GM19035 (cell line): Measurements from ENCODE around the gene HBS1L.

Experiments used
- ATAC-seq: cut with Tn5 transposase; IDR thresholded peaks from one replicate; pipeline ENCODE4 v1.9.1; 2021; ENCODE audit not compliant: unreplicated experiment

HBS1L gene

DNA sequence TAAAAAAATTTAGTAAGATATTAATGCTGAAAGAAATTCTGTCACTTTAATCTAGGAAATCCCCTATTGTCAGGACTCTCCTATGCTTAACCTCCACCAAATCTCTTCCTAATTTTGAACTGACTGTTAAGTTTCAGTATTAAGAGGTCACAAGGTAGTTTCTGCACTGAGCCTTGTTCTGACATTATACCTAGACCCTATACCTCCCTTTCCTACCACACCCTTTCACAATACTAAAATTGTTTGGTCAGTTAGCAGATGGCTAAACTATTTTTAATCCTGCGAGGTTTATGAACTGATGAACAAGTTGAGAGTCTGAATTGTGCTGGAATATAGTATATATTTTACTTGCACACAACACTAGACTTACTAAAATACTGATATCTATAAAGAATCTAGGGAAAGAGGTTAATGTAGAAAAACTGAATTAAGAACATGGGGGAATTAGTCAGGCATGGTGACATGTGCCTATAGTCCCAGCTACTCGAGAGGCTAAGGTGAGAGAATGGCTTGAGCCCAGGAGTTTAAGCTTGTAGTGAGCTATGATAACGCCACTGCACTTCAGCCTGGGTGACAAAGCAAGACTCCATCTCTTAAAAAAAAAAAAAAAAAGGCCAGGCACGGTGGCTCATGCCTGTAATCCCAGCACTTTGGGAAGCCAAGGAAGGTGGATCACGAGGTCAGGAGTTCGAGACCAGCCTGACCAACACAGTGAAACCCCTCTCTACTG is 51.5 kb downstream of the HBS1L start:
- peak; percentile 99 for ATAC-seq

DNA sequence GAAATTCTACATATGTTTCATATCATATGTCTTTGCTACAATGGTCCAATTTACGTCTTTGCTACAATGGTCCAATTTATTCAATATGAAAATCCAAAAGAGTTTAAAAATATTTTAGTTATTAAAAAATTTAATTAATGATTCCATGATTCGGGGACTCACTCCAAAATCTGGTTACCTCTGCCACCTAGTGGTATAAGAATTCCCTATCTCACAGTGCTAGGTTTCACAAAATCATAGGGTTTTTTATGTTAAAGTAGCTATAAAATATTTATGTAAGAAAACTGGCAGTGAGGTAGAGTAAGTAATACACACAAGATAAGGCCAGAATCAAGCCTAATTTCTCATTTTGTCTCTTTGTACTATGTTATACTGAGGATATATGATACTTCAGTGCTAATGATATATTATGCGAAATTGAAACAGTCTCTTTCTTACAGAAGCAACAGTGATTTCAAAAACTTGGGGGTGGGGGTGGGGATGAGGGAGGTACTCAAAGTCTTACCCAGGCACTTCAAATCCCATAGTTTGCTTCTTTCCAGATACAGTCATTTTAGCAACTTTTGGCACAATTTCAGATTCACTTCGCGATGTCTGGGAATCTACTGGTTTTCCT is 52.3 kb downstream of the HBS1L start:
- no peak for ATAC-seq

DNA sequence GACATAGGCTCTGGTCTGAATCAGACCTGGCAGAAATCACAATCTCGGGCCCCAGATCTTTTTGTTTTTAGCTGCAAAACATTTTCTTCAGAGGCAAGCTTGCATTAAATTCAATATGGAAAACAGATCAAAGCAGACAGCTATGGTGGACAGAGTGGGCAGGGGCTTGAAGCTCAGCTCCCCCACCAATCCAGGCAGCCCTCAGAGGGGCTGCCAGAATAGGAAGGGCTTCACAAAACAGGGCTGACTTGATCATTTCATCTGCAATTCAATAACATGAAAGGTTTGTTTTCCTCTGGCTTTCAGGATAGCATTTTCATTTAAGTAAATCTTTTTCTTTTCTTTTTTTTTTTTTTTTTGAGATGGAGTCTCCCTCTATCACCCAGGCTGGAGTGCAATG is 55.5 kb downstream of the HBS1L start:
- ATAC-seq = no peak

DNA sequence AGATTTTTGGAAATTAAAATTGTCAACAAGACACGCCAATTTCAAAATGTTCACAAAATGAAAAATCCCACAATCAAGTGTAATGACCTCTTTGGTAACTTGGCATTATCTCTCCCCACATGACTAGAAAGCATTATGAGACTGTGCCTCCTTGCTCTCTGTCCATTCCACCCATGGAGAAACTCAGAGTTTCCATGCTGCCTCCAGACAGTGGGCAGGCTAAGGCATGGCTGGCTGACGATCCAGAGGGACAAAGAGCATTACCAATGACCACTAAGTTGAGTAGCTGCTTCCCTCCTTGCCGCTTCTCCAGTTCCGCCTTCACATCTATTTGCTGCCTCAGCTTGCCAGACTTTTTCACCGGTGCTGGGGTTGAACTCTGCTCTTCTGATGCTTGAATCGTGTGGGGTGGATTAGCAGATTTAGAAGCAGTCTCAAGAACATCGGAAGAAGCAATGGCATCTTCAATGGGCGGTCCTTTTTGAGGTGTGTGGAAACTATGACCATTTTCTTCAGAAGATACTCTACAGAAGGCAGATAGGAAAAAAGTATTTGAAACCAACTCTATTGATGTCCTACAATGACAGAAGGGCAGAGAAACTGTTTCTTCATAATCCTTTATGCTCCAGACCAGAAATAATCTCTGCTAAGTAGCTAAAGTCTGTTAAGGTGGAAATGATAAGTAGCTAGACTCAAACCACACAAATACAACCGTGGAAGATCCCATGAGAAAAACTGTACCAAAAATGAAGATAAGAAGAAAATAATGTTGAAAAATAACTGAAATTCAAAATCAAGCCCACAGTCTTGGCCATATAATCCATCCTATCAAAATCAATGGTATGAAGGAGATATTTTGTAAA is 57.3 kb downstream of the HBS1L start:
- no peak for ATAC-seq

DNA sequence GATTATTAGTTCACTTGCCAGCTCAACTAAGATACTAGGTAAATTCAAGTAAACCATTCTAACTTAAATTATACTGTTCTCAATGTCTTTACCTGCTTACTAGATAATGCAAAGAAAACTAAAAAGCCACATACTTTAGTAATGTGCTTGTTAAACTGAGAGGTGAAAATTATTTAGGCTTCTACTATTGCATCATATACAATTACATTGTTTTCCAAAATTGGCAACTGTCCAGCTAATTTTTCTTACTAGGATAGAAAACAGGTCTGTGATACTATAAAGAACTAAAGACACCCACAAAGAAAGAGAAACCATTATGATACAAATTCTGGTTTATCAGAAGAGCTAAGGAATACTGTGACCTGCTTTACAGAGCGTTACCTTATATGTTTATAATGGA is 59.1 kb downstream of the HBS1L start:
- no peak for ATAC-seq

DNA sequence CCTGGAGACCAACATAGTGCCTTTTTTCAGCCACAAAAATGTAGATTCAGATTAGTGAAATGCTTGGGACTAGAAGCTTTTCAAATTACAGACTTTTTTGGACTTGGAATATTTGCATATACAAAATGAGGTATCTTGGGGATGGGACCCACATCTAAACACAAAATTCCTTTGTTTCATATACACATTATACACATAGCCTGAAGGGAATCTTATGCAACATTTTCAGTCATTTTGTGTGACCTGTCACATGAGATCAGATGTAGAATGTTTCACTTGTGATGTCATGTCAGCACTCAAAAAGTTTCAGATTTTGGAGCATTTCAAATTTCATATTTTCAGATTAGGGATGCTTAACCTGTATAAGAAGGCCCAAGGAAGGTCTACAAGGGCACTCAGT is 60.2 kb downstream of the HBS1L start:
- ATAC-seq = no peak

DNA sequence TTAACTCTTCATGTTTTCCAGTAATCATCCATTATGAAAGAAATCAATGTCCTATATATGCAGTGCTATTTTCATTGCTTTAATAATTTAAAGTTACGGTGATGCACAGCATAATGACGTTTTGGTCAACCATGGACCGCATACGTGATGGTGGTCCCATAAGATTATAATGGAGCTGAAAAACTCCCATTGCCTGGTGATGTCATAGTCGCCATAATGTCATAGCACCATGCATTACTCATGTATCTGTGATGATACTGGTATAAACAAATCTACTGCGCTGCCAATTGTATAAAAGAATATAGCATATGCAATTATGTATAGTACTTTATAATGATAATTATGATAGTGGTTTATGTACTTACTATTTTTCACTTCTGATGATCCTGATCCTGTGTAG is 62.5 kb downstream of the HBS1L start:
- no peak for ATAC-seq

DNA sequence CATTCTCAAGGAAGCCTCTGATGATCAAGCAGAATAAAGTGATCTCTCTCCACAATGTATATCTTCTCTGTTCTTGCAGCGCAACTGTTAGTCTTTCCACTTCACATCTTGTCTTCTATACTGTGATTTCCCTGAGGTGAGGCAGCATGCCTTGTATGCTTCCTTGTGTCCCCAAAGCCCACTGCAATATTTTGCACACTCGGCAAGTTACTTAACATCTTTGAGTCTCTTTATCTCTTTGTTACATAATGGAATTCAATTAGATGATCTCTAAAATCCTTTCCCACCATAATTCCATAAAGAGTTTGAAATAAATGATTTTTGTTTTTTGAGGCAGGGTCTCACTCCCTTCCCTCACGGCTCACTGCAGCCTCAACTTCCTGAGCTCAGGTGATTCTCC is 64.4 kb downstream of the HBS1L start:
- no peak for ATAC-seq

DNA sequence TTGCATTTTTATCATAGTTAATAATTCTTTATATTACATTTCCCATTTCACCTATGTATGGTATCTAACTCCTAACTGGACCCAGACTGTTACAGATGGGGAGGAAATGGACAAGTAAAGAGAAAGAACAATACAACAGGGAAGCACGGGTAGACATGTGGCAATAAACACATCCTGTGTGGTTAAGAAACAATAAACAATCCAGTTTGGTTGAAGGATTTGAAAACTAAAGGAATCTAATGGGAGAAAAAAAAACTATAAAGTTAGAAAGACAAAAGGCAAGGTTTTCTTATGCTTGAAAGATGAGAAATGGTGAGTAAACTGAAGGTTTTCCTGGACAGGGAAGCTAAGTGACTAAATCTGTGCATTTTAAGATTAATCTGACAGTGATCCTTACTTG is 69.8 kb downstream of the HBS1L start:
- no peak for ATAC-seq

DNA sequence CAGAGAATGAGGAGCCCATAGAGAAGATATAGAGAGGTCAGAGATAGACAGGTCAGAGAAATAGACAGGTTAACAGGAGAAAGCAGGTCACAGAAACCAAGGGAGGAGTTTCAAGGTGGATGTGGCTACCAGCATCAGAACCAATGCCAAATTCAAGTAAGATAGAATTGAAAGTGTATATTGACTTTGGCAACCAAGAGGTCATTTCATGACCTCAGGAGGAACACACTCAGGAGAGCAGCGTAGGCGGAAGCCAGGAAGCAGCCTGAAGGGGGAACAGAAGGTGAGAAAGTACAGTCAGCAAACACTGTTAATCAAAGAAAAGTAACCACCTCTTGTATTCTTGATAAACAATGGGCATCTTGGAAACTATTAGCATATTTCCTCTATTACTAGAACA is 70.8 kb downstream of the HBS1L start:
- no peak for ATAC-seq

DNA sequence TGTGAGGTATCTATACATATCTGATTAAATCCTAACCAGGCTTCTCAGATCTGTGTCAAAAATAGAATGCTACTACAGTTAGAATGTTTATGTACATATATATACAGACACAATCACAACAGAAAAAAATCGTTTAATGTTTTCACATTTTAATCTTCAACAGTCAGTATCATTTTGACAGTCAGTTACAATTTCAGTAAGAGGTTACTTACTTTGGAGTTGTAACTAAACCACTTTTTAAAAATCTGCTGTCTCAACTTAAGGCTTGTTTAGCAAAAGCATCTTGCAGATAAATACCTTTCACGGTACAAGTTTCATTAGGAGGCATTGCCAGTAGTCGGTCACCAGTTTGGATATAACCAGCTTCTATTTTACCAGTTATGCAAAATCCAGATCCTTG is 72.5 kb downstream of the HBS1L start:
- no peak for ATAC-seq

DNA sequence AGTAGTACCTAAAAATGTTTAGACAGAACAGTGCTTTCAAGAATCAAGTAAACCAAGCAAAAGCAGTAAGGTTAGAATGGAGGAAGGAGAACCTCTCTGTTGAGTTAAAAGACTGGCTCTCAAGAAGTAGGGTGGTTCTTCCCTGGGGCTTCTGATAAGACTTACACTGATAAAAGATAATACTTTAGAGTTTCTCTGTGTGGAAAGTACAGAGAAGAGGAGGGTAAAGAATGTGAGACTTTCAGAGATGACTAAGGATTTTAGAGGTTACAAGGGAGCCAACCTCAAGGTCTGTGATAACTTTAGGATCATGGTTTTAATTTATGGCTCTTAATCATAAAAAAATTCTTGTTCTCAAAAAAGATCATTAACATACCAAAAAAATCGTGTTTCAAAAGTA is 73.8 kb downstream of the HBS1L start:
- ATAC-seq = no peak

DNA sequence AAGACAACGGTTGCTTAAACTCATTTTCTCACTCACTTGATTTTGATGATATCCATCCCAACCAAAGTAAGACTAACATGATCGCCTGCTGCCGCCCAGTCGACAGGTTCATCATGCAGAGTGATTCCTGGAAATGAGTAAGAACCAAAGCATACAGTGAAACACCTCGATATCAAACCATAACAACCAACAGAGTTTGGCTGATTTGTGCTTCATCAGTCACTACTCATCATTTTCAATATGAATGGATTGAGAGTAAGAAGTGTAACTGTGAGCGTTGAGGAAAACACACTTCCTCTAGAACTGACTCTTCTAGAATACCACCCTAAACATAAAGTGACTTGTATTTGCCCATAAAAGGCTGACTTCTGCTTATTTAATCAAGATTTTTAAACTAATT is 75.5 kb downstream of the HBS1L start:
- peak; percentile 90 for ATAC-seq

DNA sequence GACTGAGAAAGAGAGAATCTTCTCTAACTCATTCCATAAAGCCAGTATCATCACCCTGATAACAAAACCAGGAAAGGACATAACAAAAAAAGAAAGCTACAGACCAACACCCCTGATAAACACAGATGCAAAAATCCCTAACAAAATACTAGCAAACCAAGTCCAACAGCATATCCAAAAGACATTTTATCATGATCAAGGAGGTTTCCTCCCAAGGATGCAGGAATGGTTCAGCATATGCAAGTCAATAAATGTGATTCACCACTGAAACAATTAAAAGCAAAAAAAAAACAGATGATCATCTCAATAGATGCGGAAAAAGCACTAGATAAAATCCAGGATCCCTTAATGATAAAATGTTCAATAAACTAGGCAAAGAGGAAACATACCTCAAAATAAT is 80.3 kb downstream of the HBS1L start:
- no peak for ATAC-seq

DNA sequence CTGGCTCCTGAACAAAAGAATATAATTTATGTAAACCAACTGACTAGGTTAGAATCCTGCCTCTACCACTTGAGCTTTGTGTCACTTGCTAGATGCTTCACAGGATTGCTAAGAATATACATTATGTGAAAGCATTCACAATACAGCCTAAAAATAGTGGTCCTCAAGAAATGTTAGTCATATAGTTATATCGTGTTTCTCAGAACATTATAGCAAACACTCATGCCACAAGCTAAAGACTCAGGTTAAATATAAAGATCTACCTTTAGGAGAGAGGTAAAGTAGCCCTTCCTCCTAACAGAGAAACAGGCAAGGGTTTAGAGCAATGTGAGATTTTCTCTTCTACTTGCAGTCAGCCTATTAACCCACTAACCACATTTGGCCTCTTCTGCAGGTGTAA is 86.9 kb downstream of the HBS1L start:
- no peak for ATAC-seq

DNA sequence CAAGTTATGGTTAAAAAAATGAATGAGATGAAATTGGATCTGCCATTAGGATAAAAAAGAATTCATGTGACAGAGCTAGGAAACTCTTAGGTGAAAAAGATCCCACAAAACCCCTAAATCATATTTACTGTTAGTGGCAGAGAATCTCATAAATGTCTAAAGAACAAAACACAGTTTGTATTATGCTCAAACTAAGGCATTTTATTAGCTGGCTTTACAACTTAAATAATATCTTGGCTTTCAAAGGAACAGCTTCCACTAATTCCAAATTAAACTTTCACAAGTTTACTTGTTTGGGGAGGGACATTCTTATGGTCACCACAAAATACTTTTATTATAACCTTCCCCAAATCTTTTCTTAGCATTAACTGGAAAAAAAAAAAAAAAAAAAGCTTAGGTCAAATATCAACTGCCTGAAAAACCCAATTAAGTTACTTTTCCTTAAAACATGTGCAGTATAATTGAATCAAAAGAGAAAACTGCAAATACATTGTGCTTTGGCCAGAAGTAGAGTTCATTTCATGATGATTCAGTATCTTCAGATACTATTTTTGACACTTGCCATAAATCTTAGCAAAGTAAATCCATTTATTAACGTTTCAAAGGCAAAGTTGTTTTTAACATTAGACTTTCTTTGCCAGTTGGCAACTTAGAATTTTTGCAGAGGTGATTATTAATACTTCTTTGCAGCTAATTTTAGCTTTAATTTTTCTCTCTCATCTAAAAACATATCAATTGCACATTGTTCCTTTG is 90.0 kb downstream of the HBS1L start:
- no peak for ATAC-seq

DNA sequence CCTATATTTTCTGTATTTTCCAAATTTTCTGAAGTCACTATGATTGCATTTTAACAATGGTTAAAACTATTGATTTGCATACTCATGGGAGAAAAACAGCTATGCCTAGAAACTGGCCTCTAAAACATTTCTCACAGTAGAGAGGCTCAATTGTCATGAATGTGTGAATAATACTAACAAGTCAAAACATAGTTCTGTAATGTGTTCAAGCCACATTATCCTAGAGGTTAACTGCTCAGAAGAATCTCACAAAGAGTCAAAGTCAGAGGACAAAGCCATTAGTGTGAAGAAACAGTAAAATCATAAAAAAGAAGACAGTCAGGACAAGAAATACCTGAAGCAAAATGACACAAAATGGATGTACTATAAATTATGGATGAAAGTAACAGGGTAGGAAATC is 92.2 kb downstream of the HBS1L start:
- ATAC-seq = no peak

DNA sequence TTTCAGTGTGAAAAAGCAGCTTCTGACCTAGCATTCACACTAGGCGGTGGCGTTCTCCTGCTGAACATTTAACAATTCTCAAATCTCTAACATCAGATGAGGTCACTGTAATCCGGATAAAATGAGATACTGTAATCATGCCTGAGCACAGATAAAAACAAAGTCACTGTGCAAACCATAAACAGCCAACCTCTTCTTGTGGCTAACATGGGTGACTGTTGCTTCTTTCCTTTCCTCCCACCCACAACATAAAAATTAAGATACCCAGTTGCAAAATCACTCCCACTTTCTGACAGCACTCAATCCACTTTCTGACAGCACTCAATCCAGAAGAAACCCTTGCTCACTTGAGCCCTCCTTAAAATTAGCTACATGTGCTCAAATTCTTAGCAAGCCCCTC is 93.3 kb downstream of the HBS1L start:
- ATAC-seq = no peak

DNA sequence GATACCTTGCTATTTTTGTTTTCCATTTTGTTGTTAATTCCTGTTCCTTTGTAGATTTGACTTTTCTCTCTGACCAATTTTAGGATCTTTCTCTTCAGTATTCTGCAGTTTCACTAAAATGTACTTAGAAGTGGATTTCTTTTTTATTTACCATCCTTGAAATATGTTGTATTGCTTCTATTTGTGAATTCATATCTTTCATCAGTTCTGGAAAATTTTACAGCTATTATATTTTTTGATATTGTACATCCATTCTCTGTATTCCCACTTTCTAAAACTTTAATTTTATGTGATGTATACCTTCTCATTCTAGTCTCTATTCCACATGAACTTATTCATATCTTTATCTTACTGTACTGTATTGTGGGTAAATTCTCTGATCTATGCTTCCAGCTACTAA is 95.0 kb downstream of the HBS1L start:
- ATAC-seq = no peak

DNA sequence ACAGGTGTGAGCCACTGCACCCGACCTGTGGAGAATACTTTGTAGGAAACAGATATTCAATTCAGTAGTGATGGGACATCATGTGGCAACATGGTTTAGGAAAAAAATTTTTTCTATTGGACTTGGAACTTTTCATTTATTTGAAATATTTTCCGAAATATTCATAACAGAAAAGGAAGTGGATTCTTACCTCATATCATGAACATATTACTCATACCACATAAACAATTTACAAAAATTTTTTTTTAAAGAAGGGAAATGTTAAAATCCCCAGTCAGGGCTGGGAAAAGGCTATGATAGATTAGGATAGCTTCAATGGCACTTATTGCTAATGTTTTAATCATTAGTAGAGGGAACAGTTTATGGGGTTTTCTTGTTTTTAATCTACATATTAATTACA is 97.9 kb downstream of the HBS1L start:
- no peak for ATAC-seq

DNA sequence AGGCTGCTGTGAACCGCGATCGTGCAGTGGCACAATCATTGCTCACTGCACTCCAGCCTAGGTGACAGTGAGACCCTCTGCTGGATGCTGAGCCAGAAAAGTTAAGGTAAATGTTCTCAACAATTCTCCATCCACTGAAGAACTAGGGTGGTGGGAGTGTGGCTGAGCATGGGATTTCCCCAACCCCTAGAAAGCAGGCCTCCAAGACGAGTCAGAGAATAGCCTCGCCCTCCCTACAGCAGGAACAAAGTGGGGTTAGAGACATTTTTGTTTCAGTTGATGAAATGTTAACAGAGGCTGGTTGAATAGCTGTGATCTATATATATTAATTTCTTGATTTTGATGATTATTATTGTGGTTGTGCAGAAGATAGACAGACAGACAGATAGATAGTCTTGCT is 98.6 kb downstream of the HBS1L start:
- no peak for ATAC-seq
